Activated CD8-positive, alpha-beta memory T cell treated with anti-CD3 and anti-CD28 coated beads, Interleukin-2, amount 50 U/mL, for 24 hours (primary cell): ENCODE data around the gene BUB1B.
"Not testable (repeated sequence)": the region's sequence is repeated elsewhere in the genome, so short reads cannot be mapped to it uniquely, and the experiment has no call there.

Experiments used
- DNase-seq: peaks from one replicate; pipeline ENCODE4 v3.0.0-alpha.2; 2020; ENCODE audit errors: extremely low read depth

Gene BUB1B

GRCh38 chr15:40160689-40161688 lies at the start of gene BUB1B:
Gene BUB1B, plus strand, starts transcription at chr15:40161069. Its CDS starts 152 bp downstream, at chr15:40161221.
- DNase-seq, result peak; percentile 84

- DNase-seq, result no peak
These were observed 49.0 kb upstream of the BUB1B start for GRCh38 chr15:40111888-40112287.

DNA sequence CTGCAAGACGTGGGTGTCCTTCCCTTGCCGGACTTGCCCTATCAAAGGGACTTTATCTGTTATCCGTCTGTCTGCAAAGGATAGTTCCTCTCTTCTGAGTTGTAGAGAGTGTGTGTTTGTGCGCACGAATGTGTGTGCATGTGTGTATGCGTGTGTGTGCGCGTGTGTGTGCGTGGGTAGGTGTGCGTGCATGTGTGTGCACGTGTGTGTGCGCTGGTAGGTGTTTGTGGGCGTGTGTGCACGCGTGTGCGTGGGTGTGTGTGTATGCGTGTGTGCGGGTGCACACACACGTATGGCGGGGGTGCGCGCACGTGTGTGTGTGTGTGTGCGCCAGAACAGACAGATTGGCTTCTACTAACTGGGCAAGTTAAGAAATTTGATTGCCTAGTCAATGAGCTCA lies 48.1 kb upstream of the BUB1B start:
- no peak for DNase-seq

DNA sequence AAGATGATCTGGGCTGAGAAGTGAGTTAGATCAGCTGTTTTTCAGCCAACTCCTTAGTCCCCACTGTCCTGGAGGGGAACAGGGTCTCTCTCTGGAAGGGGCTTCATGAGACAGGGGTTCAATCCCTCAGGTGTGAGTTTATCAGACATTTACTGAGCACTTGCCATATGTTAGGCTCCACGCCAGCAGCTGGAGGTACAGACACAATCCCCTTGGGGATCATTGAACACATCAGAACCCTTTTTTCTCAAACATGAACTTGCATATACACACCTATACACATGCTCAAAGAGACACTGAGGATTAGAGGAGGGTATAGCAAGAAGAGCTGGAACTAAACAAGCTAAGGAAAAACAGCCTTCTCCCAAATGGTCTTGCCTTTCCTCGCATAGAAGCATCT lies 46.7 kb upstream of the BUB1B start:
- no peak for DNase-seq

- DNase-seq, result not testable (repeated sequence)
These were observed 45.8 kb upstream of the BUB1B start for GRCh38 chr15:40115106-40115505.

GRCh38 chr15:40115670-40116093 lies 45.2 kb upstream of the BUB1B start:
- no peak for DNase-seq

- no peak for DNase-seq
These were observed 42.4 kb upstream of the BUB1B start for GRCh38 chr15:40118473-40118872.

DNA sequence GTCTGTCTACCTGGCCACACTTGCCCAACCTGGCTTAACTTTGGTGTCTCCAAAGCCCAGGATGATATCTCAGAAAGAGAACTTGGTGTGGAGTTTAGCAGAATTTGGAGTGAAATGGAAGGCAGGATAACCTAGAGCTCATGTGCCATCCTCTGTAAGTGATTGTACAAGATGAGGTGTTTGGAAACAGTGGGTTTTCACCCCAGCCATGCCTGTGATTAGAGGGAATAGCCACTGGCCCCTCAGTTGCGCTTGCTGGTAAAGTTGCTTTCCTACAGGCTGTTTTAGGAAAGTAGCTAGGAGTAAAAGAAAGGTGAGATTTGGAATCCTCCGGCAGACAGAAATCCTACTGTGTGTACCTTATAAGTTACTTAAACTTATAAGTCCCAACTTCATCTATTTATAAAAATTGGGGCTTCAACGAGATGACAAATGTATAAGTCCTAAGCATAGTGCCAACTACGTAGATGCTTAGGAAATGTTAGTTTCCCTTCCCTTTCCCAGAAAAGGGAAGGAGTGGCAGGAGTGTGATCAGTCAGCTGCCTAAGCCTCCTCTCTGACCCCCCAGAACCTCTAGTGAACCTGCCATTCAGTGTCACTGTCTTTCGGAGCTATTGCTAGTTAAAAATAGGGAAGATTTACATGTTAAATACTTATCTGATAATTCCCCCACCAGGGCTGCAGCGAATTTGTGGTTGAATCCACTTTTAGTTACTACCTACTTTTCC lies 38.8 kb upstream of the BUB1B start:
- DNase-seq, result no peak

DNA sequence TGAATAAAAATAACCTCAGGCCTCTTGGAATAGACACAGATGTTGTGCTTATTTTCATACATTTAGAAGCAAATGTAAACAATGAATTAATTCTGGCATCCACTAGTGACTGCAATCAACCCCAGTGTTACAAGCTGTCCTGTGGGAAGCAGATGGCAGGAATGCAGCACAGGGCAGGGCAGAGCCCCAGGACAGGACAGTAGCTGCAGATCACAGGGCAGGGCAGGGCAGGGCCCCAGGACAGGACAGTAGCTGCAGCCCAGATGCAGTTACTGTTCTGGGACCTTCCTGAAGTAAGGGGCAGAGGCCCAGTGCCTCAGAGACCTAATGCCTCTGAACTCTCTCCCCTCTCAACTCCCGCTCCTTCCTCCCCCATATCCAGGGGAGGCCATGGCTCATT lies 37.9 kb upstream of the BUB1B start:
- DNase-seq, result not testable (repeated sequence)

DNA sequence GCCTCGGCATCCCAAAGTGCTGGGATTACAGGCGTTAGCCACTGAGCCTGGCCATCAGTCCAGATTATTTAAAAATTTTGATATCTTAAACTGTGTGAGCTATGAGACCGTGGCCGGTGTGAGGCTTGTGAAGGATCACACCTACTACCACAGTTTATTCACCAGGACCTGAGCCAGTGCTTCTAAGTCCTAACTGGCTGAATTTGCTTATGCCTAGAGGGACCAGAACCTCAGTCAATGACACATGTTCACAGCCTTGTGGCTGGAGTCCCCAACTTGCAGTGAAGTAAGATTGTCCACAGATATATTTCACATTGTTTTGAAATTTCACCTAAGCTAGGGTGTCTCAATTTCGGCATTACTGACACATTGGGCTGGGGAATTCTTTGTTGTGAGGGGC lies 37.0 kb upstream of the BUB1B start:
- not testable (repeated sequence) for DNase-seq

DNA sequence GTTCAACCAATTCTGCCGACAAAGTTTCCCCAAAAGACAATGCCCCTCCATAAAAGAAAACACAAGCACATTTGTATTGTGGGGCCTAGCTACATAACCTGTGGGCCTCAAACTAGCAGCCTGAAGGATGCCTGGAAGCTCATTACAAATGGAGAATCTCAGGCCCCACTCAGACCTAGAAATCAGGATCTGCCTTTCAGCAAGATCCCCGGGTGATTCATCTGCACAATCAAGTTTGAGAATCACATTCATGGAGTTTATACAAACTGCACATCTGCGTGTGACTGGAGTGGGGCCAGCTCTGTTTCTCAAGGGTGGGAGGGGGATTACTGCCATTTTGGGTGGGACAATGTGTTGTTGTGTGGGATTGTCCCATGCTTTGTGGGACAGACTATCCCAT lies 36.5 kb upstream of the BUB1B start:
- not testable (repeated sequence) for DNase-seq

GRCh38 chr15:40124807-40125285 lies 36.0 kb upstream of the BUB1B start:
- DNase-seq, result not testable (repeated sequence)

DNA sequence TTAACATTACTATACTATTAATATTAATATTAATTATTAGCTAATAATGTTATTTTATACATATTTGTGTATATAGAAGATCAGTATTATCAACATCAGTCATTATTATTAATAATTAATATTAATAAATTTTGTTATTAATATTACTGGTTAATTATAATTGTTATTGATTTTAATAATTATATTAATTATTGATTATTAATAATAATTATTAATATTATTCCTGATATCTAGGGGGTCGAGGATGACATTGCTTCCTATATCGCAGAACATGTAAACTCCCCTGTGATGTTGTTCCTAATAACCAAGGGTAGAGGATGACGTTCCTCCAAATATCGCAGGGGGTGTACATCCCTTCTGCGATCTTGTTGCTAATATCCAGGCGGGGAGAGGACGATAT lies 34.9 kb upstream of the BUB1B start:
- no peak for DNase-seq

- DNase-seq, result no peak
These were observed 31.9 kb upstream of the BUB1B start for GRCh38 chr15:40128766-40129660.

- DNase-seq, result no peak
These were observed 30.8 kb upstream of the BUB1B start for GRCh38 chr15:40130118-40130517.

DNA sequence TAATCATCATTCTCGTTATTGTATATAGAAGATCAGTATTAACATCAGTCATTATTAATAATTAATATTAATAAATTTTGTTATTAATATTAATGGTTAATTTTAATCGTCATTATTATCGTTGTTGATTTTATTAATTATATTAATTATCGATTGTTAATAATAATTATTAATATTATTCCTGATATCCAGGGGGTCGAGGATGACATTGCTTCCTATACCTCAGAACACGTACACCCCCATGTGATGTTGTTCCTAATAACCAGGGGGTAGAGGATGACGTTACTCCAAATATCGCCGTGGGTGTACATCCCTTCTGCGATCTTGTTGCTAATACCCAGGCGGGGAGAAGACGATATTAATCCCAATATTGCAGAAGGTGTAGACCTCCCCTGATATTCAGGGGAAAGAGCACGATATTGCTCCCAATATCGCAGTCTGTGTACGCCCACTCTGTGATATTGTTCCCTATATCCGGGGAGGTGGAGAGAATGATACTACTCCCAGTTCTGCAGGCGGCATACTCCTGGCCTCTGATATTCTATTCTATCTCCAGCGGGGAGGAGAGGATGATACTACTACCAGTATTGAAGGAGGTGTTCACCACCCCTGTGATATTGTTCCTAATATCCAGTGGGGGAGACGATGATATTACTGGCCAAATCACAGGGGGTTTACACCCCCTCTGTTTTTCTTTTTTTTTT lies 29.9 kb upstream of the BUB1B start:
- DNase-seq, result no peak

DNA sequence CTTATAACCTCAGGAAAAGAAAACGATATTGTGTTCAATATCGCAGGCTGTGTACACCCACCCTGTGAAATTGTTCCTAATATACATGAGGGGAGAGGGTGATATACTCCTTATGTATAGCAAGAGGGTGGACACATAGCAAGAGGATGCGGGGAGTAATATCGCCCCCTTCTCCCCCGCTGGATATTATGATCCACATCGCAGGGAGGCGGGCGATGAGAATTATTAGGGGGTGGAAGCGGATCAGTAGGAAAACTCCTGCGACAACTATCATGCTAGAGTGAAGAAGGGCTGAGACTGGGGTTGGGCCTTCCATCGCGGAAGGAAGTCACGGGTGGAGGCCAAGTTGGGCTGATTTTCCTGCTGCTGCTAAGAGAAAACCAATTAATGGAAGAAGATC lies 27.3 kb upstream of the BUB1B start:
- no peak for DNase-seq

DNA sequence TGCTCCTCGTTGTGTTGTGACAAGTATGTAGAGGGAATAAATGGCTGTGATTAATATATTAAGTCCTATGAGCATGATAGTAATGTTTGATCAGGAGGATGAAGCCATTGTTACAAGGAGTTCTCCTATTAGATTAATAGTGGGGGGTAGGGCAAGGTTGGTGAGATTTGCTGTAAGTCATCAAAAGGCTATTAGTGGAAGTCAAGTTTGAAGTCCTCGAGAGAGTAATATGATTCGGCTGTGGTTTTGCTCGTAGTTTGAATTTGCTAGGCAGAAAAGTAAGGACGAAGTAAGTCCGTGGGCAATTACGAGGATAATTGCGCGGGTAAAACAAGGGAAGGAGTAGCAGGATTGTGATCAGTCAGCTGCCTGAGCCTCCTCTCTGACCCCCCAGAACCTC lies 26.0 kb upstream of the BUB1B start:
- no peak for DNase-seq

DNA sequence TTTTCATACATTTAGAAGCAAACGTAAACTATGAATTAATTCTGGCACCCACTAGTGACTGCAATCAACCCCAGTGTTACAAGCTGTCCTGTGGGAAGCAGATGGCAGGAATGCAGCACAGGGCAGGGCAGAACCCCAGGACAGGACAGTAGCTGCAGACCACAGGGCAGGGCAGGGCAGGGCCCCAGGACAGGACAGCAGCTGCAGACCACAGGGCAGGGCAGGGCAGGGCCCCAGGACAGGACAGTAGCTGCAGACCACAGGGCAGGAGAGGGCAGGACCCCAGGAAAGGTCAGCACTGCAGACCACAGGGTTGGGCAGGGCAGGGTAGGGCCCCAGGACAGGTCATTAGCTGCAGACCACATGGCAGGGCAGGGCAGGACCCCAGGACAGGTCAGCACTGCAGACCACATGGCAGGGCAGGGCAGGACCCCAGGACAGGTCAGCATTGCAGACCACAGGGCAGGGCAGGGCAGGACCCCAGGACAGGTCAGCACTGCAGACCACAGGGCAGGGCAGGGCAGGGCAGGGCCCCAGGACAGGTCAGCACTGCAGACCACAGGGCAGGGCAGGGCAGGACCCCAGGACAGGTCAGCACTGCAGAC lies 24.9 kb upstream of the BUB1B start:
- not testable (repeated sequence) for DNase-seq

DNA sequence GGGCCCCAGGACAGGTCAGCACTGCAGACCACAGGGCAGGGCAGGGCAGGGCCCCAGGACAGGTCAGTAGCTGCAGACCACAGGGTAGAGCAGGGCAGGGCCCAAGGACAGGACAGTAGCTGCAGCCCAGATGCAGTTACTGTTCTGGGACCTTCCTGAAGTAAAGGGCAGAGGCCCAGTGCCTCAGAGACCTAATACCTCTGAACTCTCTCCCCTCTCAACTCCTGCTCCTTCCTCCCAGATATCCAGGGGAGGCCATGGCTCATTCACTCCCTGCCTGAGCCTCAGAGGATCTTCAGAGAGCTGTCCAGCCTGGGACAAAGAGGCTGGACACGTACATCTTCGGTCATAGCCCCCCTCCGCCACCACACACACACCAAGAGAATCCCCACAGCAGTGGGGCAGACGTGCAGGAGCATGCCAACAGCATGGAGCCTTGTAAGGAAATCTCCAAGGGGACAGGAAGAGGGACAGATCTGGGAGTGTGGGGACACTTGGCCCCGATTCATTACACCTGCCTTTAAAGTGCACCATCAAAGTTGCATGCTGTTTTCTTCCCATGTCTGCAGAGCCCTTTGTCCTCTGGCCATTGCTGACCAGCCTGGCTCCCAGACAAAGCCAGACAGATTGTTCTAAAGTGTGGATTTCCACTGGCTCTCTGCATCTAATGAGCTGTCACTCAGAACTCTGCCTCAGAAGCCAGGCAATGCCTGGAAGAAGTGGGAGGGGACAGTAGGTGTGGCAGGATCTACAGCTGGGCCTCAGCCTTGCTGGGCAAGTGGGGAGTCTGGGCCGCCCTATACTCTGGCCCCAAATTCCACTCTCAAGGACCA lies 24.2 kb upstream of the BUB1B start:
- no peak for DNase-seq
